NCI-H510A (cell line): Measurements from ENCODE around the gene EFNA1.

Experiments
- DNase-seq: peaks from one replicate; lab custom pipeline; 2025; lab: John Stamatoyannopoulos, UW

Gene EFNA1

DNA sequence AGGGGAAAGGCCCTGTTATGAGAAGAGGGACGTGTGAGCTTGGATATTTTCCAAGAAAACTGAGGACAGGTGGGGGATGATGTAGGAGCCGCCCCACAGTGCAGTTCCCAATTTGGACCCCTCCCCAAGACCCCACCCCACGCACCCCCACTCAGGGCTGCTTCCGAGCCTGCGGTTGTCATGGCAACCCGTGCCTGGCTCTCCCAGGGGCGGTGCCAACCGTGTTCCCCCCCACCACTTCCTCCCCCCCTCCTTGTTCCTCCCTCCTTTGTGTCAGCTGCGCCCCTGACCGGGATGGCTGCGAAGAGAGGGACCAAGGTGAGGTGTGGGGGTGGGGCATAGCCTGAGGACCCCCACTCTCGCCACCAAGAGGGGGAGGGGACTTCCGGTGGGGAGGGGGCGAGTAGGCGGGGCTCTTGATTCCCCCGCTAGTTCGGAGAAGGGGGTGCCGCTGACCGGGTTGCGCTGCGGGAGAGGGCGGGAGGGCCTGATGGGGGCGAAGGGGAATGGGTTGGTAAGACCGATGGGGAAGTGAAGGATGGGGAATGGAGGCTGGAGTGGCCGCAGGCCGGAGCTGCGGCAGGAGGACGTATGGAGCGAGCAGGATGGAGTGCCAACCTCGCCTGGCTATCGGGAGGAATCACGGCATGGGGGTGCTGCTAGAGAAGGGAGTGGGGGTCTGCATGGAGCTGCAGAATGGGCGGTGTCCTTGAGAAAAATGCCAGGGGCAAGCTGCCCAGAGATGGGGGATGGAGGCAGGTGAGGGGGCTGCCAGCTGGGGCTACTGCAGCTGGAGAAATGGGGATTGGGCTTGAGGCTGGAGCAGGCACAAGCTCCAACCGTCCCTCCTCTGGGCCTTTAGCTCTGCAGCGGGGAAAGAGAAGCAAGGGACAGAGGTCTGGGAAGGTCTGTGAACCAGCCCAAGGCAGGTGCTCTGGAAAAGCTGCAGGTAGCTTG lies 46.9 kb downstream of the EFNA1 start:
- peak; percentile 59 for DNase-seq

DNA sequence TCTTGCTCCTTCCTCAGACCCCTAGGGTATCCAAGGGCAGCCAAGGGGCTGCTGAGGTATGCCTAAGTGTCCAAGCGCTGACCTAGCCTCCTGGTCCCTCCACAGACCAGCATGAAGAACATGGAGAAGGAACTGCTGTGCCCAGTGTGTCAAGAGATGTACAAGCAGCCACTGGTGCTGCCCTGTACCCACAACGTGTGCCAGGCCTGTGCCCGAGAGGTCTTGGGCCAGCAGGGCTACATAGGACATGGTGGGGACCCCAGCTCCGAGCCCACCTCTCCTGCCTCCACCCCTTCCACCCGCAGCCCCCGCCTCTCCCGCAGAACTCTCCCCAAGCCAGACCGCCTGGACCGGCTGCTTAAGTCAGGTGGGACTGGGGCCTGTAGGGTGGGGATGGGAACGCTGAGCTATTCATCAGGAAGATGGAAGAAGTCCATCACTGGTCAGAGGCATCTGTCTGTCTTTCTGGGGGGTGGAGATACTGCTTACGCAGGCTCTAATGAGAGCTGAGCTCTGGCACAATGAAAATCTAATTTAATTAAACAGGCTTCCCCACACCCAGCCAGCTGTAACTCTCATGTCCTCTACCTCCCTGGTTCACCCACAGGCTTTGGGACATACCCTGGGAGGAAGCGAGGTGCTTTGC lies 47.7 kb downstream of the EFNA1 start:
- DNase-seq: no peak

GRCh38 chr1:155175927-155176371 lies 48.3 kb downstream of the EFNA1 start:
- DNase-seq: no peak

GRCh38 chr1:155176544-155177071 lies 48.9 kb downstream of the EFNA1 start:
- peak; percentile 30 for DNase-seq

- no peak for DNase-seq
These were observed 49.7 kb downstream of the EFNA1 start for GRCh38 chr1:155177192-155177917.

- DNase-seq: no peak
These were observed 50.2 kb downstream of the EFNA1 start for GRCh38 chr1:155177918-155178281.

DNA sequence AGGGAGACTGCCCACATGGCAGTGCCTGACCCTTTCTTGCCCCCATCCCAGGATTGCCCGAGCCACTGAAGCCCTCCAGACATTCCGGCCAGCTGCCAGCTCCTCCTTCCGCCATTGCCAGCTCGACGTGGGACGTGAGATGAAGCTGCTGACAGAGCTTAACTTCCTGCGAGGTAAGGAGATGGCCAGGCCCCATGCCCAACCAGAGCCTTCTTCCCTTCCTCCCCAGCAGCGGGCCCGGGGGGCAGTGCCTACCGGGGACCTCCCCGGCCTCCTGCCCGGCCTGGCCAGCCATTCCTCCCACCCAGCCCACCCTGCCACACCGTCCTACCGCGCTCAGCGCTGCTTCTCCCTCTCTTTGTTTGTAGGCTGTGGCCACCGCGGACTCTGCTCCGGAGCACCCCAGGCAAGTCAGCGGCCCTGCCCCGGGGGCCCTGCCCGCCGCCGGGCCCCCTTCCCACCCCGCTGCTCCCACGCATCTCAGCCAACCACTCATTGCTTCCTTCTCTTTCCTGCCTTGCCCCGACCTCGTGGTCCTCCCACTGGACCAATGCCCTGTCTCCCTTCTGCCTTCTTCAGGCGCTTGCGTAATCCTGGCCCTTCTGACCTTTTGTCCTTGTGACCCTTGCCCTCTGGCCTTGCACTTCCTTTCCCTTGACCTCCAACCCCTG lies 50.9 kb downstream of the EFNA1 start:
- DNase-seq: no peak

- no peak for DNase-seq
These were observed 51.7 kb downstream of the EFNA1 start for GRCh38 chr1:155179112-155180031.

DNA sequence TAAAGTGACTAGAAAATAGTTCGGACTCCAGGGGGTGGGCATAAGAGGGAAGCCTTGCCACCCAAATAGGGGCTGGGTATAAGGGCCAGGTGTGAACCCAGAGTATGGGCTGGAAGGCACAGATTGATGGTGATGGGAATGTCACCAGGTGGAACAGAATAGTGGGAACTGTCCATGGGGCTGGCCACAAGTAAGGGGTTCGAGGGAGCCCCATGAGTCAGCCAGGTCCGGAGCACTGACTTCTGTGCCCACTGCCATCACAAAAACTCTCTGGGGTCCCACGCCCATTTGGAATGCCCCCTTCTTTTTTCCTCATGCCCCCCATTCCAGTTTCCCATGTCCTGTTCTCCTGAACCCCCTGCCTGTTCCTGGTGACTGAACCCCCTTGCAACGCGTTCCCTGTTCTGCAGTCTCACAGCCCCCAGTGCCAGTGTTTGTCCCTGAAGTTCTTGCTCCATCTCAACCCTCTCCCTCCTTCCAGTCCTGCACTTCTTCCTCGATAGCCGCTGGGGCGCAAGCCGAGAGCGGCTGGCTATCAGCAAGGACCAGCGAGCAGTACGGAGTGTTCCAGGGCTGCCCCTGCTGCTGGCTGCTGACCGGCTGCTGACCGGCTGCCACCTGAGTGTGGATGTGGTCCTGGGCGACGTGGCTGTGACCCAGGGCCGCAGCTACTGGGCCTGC lies 53.8 kb downstream of the EFNA1 start:
- no peak for DNase-seq

GRCh38 chr1:155182052-155182550 lies 54.4 kb downstream of the EFNA1 start:
- DNase-seq: no peak

DNA sequence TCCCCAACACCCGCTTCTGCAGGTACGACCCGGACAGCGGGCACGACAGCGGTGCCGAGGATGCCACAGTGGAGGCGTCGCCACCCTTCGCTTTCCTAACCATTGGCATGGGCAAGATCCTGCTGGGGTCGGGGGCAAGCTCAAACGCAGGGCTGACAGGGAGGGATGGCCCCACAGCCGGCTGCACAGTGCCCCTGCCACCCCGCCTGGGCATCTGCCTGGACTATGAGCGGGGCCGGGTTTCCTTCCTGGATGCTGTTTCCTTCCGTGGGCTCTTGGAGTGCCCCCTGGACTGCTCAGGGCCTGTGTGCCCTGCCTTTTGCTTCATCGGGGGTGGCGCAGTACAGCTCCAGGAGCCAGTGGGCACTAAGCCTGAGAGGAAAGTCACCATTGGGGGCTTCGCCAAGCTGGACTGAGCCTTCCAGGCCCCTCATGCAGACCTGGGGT lies 56.1 kb downstream of the EFNA1 start:
- DNase-seq: no peak

DNA sequence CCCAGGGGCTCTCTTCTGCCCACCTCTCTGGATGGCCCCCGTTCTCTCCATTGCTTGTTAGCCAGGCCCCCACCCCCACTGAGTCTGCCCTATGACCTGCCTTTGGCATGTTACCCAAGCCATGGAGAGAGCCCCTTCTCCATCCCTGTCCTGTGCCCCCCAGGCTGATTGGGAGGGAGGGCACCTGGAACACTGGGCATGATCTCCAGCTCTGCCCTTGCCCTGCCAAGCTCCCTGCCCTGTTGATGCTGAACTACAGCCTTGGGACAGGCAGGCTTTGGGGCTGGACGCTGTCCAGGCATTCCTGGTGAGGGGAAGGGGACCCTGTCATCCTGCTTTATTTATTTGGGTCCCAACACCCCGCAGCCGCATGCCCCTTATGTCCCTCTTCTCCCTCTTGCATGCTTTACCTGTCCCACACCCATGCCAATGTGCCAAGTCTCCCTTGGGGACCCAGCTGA lies 56.7 kb downstream of the EFNA1 start:
- DNase-seq: no peak
